Common myeloid progenitor, CD34-positive (primary cell): ENCODE data around the gene GJD3.
A peak's percentile ranks its signal among the peaks of the same experiment; 100 is the strongest.
"Not testable (repeated sequence)": the region's sequence is repeated elsewhere in the genome, so short reads cannot be mapped to it uniquely, and the experiment has no call there.

ENCODE experiments used
- CTCF ChIA-PET: fragments of 350-600 bp; sonication (Branson Sonifier 250); formaldehyde crosslinking; loops from one replicate; lab custom pipeline; 2021; ENCODE audit warnings: antibody characterized with exemption; lab: Charles Lee
- POLR2A ChIA-PET: fragments of 350-600 bp; sonication (Branson Sonifier 250); formaldehyde crosslinking; loops from one replicate; lab custom pipeline; 2021; ENCODE audit warnings: antibody characterized with exemption; lab: Charles Lee
- DNase-seq, 3 donors: peaks; one replicate each; pipeline versions ENCODE4 v3.0.0 to v3.0.0-alpha.2; 2013
- H3K27ac ChIP-seq, 2 experiments: 1 replicate in 1 of 2; 2 replicates in 1 of 2; pipeline ENCODE4 v1.7.0; 2013; ENCODE audit warnings: inconsistent platforms in 2 of 2, low read length in 2 of 2, mild to moderate bottlenecking in 2 of 2, low read depth in 1 of 2, moderate library complexity in 1 of 2; ENCODE audit not compliant: severe bottlenecking in 2 of 2, insufficient read depth in 1 of 2, poor library complexity in 1 of 2
- H3K27me3 ChIP-seq, 5 experiments: replicated peaks in 2 of 5; 1 replicate in 3 of 5; 2 replicates in 2 of 5; pipeline versions ENCODE4 v1.6.1 to v1.7.0; 2013; ENCODE audit warnings: low read length in 4 of 5, mild to moderate bottlenecking in 2 of 5, moderate library complexity in 2 of 5, inconsistent platforms in 1 of 5; ENCODE audit not compliant: insufficient read depth in 5 of 5, control insufficient read depth in 4 of 5
- H3K36me3 ChIP-seq, 4 experiments: 1 replicate in 2 of 4; 2 replicates in 2 of 4; pipeline versions ENCODE4 v1.6.1 to v1.7.0; 2013; ENCODE audit warnings: low read length in 3 of 4, control low read depth in 1 of 4, mild to moderate bottlenecking in 1 of 4; ENCODE audit not compliant: control insufficient read depth in 4 of 4, insufficient read depth in 4 of 4
- H3K4me1 ChIP-seq, 4 experiments: 1 replicate in 3 of 4; 2 replicates in 1 of 4; pipeline versions ENCODE4 v1.6.1 to v1.7.1; 2013; ENCODE audit warnings: low read length in 3 of 4, mild to moderate bottlenecking in 3 of 4, control low read depth in 1 of 4, inconsistent platforms in 1 of 4, moderate library complexity in 1 of 4; ENCODE audit not compliant: control insufficient read depth in 4 of 4, insufficient read depth in 4 of 4; ENCODE audit errors: control extremely low read depth in 1 of 4
- H3K4me3 ChIP-seq, 7 experiments: 1 replicate in 4 of 7; 2 replicates in 3 of 7; pipeline versions ENCODE4 v1.5.1 to v1.7.0; 2013; ENCODE audit warnings: mild to moderate bottlenecking in 7 of 7, low read length in 6 of 7, moderate library complexity in 6 of 7, inconsistent platforms in 2 of 7, low read depth in 2 of 7, control low read depth in 1 of 7; ENCODE audit not compliant: insufficient read depth in 4 of 7, control insufficient read depth in 1 of 7; ENCODE audit errors: extremely low read depth in 1 of 7
- H3K9me3 ChIP-seq, 5 experiments: 1 replicate in 4 of 5; 2 replicates in 1 of 5; pipeline versions ENCODE4 v1.6.1 to v1.7.1; 2013; ENCODE audit warnings: low read length in 4 of 5, mild to moderate bottlenecking in 2 of 5, inconsistent platforms in 1 of 5, low read depth in 1 of 5, moderate library complexity in 1 of 5; ENCODE audit not compliant: control insufficient read depth in 4 of 5, insufficient read depth in 2 of 5; ENCODE audit errors: control extremely low read depth in 1 of 5
- WGBS: methylation state at CpG from one replicate; pipeline ENCODE4 v1.1.5; 2013; ENCODE audit not compliant: insufficient coverage; 5-methylcytosine and 5-hydroxymethylcytosine counted together

GJD3 gene

GRCh38 chr17:40377832-40378231, 13.3 kb upstream of the GJD3 start:
- CTCF ChIA-PET: interaction anchor here (1.4 kb wide), 1 partner anchor 54 kb away, joined by 3 read pairs; no protein-coding TSS in a partner anchor
- POLR2A ChIA-PET: no interaction called here
- WGBS: 100% methylated on average over 3 of the region's 13 CpGs

GRCh38 chr17:40376541-40376940, 12.0 kb upstream of the GJD3 start:
- H3K4me1 ChIP-seq, H3K27me3 ChIP-seq, H3K9me3 ChIP-seq, H3K27ac ChIP-seq, H3K36me3 ChIP-seq, POLR2A ChIA-PET: not testable (repeated sequence)
- CTCF ChIA-PET: interaction anchor here (1.1 to 2.7 kb wide), 9 partner anchors 11 to 184 kb away, joined by 3 to 7 read pairs (median 4); no protein-coding TSS in a partner anchor
- DNase-seq: peak in 2 of 3 donors; percentile 37 to 55
- WGBS: 76% methylated on average over 5 of the region's 6 CpGs
- H3K4me3 ChIP-seq: peak overlapping the region in 4 of 7 experiments; percentile 11 to 55 (median 20)

More at GRCh38 chr17:40377832-40378231, 13.3 kb upstream of the GJD3 start:
- Histone ChIP-seq H3K27me3 (no peaks in the 10 kb centered on the region), H3K4me1 (peaks cover 3 to 8% (median 6%) of the 10 kb centered on the region in 4 experiments), H3K27ac (no peak overlapping the region), H3K36me3 (no peaks in the 10 kb centered on the region), H3K4me3 (no peak overlapping the region), H3K9me3 (no peaks in the 10 kb centered on the region)
- no peak for DNase-seq

GRCh38 chr17:40375786-40376185, 11.2 kb upstream of the GJD3 start:
- not testable (repeated sequence) for H3K4me3 ChIP-seq, H3K9me3 ChIP-seq, DNase-seq, H3K4me1 ChIP-seq, H3K36me3 ChIP-seq, H3K27ac ChIP-seq, H3K27me3 ChIP-seq
- POLR2A ChIA-PET: interaction anchor here (0.6 kb wide), 1 partner anchor 101 kb away, joined by 3 read pairs; no protein-coding TSS in a partner anchor
- 96% methylated on average over 13 of the region's 21 CpGs for WGBS
- CTCF ChIA-PET: interaction anchor here (1.3 to 2.7 kb wide), 6 partner anchors 11 to 185 kb away, joined by 3 to 10 read pairs (median 6); partner anchors contain the start of gene GJD3

DNA sequence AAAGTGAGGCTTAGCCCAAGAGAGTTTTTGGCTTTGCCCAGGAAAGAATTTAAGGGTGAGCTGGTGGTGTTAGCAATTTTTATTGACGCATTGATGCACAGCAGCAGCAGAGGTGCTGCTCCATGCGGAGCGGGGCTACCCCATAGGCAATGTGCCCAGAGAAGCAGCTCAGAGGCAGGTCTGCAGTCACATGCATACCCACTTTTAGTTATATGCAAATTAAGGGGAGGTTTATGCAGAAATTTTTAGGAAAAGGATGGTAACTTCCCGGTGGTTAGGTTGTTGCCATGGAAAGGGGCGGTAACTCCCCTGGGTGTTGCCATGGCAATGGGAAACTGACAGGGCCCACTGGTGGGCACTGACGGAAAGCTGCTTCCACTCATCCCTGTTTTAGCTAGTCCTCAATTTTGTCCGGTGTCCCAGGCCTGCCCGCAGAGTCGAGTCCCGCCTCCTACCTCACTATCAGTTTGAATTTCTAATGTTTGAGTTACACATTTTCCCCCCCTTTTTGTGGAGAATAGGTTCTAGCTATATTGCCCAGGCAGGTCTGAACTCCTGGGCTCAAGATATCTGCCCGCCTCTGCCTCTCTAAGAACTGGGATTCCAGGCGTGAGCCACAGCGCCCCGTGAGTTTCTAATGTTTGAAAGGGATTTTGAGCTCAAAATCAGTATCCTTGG, 10.4 kb upstream of the GJD3 start:
- H3K4me1 ChIP-seq: peaks cover 3 to 8% (median 6%) of the 10 kb centered on the region in 4 experiments
- no peak overlapping the region for H3K4me3 ChIP-seq
- H3K9me3 ChIP-seq: no peaks in the 10 kb centered on the region
- no peaks in the 10 kb centered on the region for H3K27me3 ChIP-seq
- no peaks in the 10 kb centered on the region for H3K36me3 ChIP-seq
- POLR2A ChIA-PET: interaction anchor here (0.6 kb wide), 1 partner anchor 348 kb away, joined by 3 read pairs; no protein-coding TSS in a partner anchor
- DNase-seq: no peak
- H3K27ac ChIP-seq: no peak overlapping the region
- 95% methylated on average over 8 of the region's 14 CpGs for WGBS
- CTCF ChIA-PET: interaction anchor here (1.3 to 2.7 kb wide), 5 partner anchors 10 to 41 kb away, joined by 6 to 10 read pairs (median 7); partner anchors contain the start of gene GJD3

DNA sequence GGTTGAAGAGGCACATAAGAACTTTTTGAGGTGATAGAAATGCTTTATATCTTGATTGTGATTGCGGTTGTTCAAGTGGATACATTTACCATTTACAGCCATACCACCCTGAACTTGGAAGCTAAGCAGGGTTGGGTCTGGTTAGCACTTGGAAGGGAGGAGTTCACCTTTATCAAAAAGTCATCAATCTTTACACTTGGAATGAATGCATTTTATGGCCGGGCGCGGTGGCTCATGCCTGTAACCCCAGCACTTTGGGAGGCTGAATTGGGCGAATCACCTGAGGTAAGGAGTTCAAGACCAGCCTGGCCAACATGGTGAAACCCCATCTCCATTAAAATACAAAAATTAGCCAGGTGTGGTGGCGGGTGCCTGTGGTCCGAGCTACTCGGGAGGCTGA, 9.5 kb upstream of the GJD3 start:
- H3K4me1 ChIP-seq: peaks cover 3 to 8% (median 6%) of the 10 kb centered on the region in 4 experiments
- H3K27me3 ChIP-seq: no peaks in the 10 kb centered on the region
- DNase-seq: no peak
- no peak overlapping the region for H3K4me3 ChIP-seq
- ChIA-PET CTCF (interaction anchor here (1.3 to 1.9 kb wide), 2 partner anchors 12 to 15 kb away, joined by 6 to 8 read pairs; no protein-coding TSS in a partner anchor), POLR2A (no interaction called here)
- no peaks in the 10 kb centered on the region for H3K36me3 ChIP-seq
- WGBS: 96% methylated on average over 5 of the region's 8 CpGs
- no peak overlapping the region for H3K27ac ChIP-seq
- no peaks in the 10 kb centered on the region for H3K9me3 ChIP-seq

- no peaks in the 10 kb centered on the region for H3K36me3 ChIP-seq
- POLR2A ChIA-PET: no interaction called here
- 100% methylated on average over 2 of the region's 4 CpGs for WGBS
- no peaks in the 10 kb centered on the region for H3K27me3 ChIP-seq
- H3K27ac ChIP-seq: no peak overlapping the region
- no peaks in the 10 kb centered on the region for H3K9me3 ChIP-seq
- H3K4me3 ChIP-seq: no peak overlapping the region
- CTCF ChIA-PET: no interaction called here
- H3K4me1 ChIP-seq: peaks cover 3 to 8% (median 6%) of the 10 kb centered on the region in 4 experiments
- DNase-seq: no peak
Observed at GRCh38 chr17:40373324-40373723, 8.8 kb upstream of the GJD3 start.

DNA sequence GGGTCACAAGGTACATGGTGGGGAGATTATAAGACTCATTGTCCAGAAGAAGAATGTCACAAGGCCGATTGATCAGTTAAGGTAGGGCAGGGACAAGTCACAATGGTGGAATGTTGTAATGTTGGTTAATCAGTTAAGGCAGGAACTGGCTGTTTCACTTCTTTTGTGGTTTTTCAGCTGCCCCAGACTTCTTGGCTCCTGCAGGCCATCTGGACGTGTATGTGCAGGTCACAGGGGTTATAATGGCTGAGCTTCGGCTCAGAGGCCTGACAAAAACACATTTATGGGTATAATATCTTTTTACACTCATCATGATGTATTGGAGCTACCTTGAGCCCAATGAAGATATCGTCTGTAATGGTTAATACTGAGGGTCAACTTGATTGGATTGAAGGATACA, 8.1 kb upstream of the GJD3 start:
- H3K27ac ChIP-seq, DNase-seq, H3K9me3 ChIP-seq, POLR2A ChIA-PET, H3K36me3 ChIP-seq, H3K27me3 ChIP-seq, H3K4me3 ChIP-seq, H3K4me1 ChIP-seq: not testable (repeated sequence)
- CTCF ChIA-PET: interaction anchor here (1.0 to 2.2 kb wide), 2 partner anchors 11 to 161 kb away, joined by 3 to 5 read pairs; no protein-coding TSS in a partner anchor
- WGBS: 79% methylated on average over 3 of the region's 4 CpGs
